DND-41 (cell line): ENCODE results near the gene ERBB2.

Experiments used
- ATAC-seq: fragments of 200-7000 bp; cut with Tn5 transposase; 3 replicates; pipeline ENCODE4 v1.9.1; 2021; ENCODE audit warnings: low read depth; ENCODE audit not compliant: insufficient read depth
- DNase-seq: peaks from one replicate; pipeline ENCODE4 v3.0.0-alpha.2; 2020
- H2AFZ ChIP-seq: 2 replicates; pipeline ENCODE4 v1.6.0; 2012; ENCODE audit warnings: low read depth, low read length
- H3K27ac ChIP-seq: 2 replicates; pipeline ENCODE4 v1.5.1; 2012; ENCODE audit warnings: low read length, inconsistent platforms
- H3K27me3 ChIP-seq: fragments of 200-600 bp; sonication (generic); 2 replicates; pipeline ENCODE4 v1.6.0; 2012; ENCODE audit warnings: low read length, mild to moderate bottlenecking, inconsistent platforms; ENCODE audit not compliant: insufficient read depth, poor library complexity
- H3K36me3 ChIP-seq: 2 replicates; pipeline ENCODE4 v1.5.1; 2012; ENCODE audit warnings: low read length, inconsistent platforms; ENCODE audit not compliant: insufficient read depth
- H3K4me1 ChIP-seq: 2 replicates; pipeline ENCODE4 v1.5.1; 2012; ENCODE audit warnings: mild to moderate bottlenecking, low read length; ENCODE audit not compliant: insufficient read depth
- H3K4me2 ChIP-seq: 2 replicates; pipeline ENCODE4 v1.6.0; 2012; ENCODE audit warnings: mild to moderate bottlenecking, moderate library complexity, low read length, inconsistent platforms; ENCODE audit not compliant: insufficient read depth
- H3K4me3 ChIP-seq, 2 experiments: fragments of 200-600 bp in 1 of 2; shearing (Covaris generic) in 1 of 2; 2 replicates each; pipeline ENCODE4 v1.5.1; 2012 to 2016; ENCODE audit warnings: inconsistent platforms in 2 of 2, low read length in 2 of 2, mild to moderate bottlenecking in 2 of 2, low read depth in 1 of 2, moderate library complexity in 1 of 2
- H3K79me2 ChIP-seq: 2 replicates; pipeline ENCODE4 v1.6.0; 2012; ENCODE audit warnings: low read length, inconsistent platforms; ENCODE audit not compliant: insufficient read depth
- H3K9ac ChIP-seq: 2 replicates; pipeline ENCODE4 v1.6.0; 2012; ENCODE audit warnings: low read depth, mild to moderate bottlenecking, inconsistent platforms, low read length, moderate library complexity
- H3K9me3 ChIP-seq: 2 replicates; pipeline ENCODE4 v1.5.1; 2012; ENCODE audit warnings: low read length, moderate library complexity, mild to moderate bottlenecking, inconsistent platforms; ENCODE audit not compliant: insufficient read depth, severe bottlenecking
- H4K20me1 ChIP-seq: 2 replicates; pipeline ENCODE4 v1.6.0; 2012; ENCODE audit warnings: low read length; ENCODE audit not compliant: insufficient read depth
- CTCF ChIP-seq: IDR thresholded peaks from 2 replicates; pipeline ENCODE4 v1.5.1; 2012; ENCODE audit warnings: borderline replicate concordance, low read length, moderate library complexity, mild to moderate bottlenecking; ENCODE audit not compliant: poor library complexity, severe bottlenecking; ENCODE audit errors: extremely low read depth
- EZH2 ChIP-seq: IDR thresholded peaks from 3 replicates; pipeline ENCODE4 v1.6.1; 2012; ENCODE audit warnings: borderline replicate concordance, low read depth, mild to moderate bottlenecking, moderate library complexity, low read length, inconsistent platforms; ENCODE audit not compliant: severe bottlenecking

Gene ERBB2

DNA sequence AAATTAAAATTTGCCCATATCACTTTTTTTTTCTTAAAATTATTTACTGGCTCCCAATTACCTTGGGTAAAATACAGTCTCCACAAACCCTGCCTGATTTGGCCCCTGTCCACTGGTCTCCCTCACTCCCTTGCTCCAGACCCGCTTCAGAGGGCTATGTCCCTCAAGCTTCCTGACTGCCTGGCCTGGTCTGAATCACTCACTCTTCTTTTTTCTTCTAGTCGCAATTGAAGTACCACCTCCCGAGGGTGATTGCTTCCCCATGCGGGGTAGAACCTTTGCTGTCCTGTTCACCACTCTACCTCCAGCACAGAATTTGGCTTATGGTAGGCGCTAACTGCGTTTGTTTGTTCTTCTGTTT, 11.4 kb upstream of the ERBB2 start:
- DNase-seq (no peak), ATAC-seq (no peak)
- Histone ChIP-seq H3K79me2 (no peaks in the 10 kb centered on the region), H2AFZ (peak overlapping the region; percentile 67), H3K9ac (peak overlapping the region; percentile 74), H3K36me3 (peaks cover 2% of the 10 kb centered on the region; the same call in 1 of the 2 replicates), H3K27ac (peak overlapping the region; percentile 85), H3K4me3 (peak overlapping the region; percentile 77 to 80), H3K9me3 (no peaks in the 10 kb centered on the region), H4K20me1 (no peaks in the 10 kb centered on the region), H3K4me2 (peak overlapping the region; percentile 93), H3K27me3 (no peaks in the 10 kb centered on the region), H3K4me1 (peaks cover 25% of the 10 kb centered on the region)
- no peak for TF ChIP-seq CTCF
- no peak for TF ChIP-seq EZH2

DNA sequence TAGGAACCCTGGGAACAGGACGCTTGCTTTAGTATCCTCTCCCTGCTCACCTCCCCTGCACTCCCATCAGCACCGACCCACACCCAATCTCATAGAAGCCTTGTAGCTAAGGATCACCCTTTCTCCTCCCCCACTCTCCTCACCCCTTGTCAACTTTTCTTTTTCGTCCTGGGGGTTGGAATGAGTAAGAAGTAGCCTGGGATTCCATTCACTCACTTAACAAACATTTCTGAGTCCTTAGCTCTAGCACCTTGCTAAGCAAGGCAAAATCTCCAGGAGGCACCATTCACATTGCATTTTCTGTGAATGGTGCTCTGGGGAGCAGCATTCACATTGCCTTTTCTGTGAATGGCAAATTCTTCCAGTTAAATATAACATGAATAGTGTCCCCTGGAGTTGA, 10.9 kb upstream of the ERBB2 start:
- no peaks in the 10 kb centered on the region for H3K79me2 ChIP-seq
- H3K4me2 ChIP-seq: peak overlapping the region; percentile 93
- H3K4me1 ChIP-seq: peaks cover 25% of the 10 kb centered on the region
- ATAC-seq (no peak), DNase-seq (no peak)
- TF ChIP-seq EZH2 (no peak), CTCF (no peak)
- H3K9me3 ChIP-seq: no peaks in the 10 kb centered on the region
- peak overlapping the region; percentile 67 for H2AFZ ChIP-seq
- no peaks in the 10 kb centered on the region for H4K20me1 ChIP-seq
- H3K27me3 ChIP-seq: no peaks in the 10 kb centered on the region
- peak overlapping the region; percentile 74; the same call in 1 of the 2 replicates for H3K9ac ChIP-seq
- H3K27ac ChIP-seq: peak overlapping the region; percentile 85; the same call in 1 of the 2 replicates
- no peaks in the 10 kb centered on the region for H3K36me3 ChIP-seq
- peak overlapping the region; percentile 77 to 80; a peak in 3 of 4 replicates for H3K4me3 ChIP-seq

- Histone ChIP-seq H3K36me3 (no peaks in the 10 kb centered on the region), H3K27ac (no peak overlapping the region), H3K79me2 (no peaks in the 10 kb centered on the region), H3K9ac (no peak overlapping the region), H3K4me1 (no peaks in the 10 kb centered on the region), H2AFZ (no peak overlapping the region), H3K4me2 (no peak overlapping the region), H3K27me3 (no peaks in the 10 kb centered on the region), H3K4me3 (no peak overlapping the region), H3K9me3 (no peaks in the 10 kb centered on the region), H4K20me1 (no peaks in the 10 kb centered on the region)
- TF ChIP-seq CTCF (no peak), EZH2 (no peak)
- no peak for DNase-seq
- ATAC-seq: no peak
These were observed 5.3 kb upstream of the ERBB2 start for GRCh38 chr17:39694593-39694992.

GRCh38 chr17:39695089-39695474, 4.8 kb upstream of the ERBB2 start:
- Histone ChIP-seq H3K27ac (no peak overlapping the region), H3K4me1 (no peaks in the 10 kb centered on the region), H3K4me2 (no peak overlapping the region), H3K79me2 (no peaks in the 10 kb centered on the region), H4K20me1 (no peaks in the 10 kb centered on the region), H3K36me3 (no peaks in the 10 kb centered on the region), H3K9me3 (no peaks in the 10 kb centered on the region), H3K4me3 (no peak overlapping the region), H2AFZ (no peak overlapping the region), H3K9ac (no peak overlapping the region), H3K27me3 (no peaks in the 10 kb centered on the region)
- TF ChIP-seq CTCF (no peak), EZH2 (no peak)
- DNase-seq: no peak
- ATAC-seq: no peak
